ENCODE measurements around the gene PPARD.

DNA sequence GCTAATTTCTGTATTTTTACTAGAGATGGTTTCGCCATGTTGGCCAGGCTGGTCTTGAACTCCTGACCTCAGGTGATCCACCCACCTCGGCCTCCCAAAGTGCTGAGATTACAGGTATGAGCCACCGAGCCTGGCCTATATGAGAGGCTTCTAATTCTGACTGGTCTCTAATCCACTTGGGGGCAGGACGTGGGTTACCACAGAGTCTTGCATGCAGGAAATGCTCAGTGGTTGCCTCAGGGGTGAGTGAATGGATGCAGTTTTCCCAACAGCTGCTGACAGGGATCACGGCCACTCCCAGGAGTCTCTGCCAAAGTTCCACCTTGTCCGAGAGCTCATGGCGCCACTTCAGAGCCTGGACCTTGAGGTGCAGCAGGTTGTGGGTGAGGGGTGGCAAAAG is 103.3 kb downstream of the PPARD start:
- TF ChIP-seq, protein P1, sequence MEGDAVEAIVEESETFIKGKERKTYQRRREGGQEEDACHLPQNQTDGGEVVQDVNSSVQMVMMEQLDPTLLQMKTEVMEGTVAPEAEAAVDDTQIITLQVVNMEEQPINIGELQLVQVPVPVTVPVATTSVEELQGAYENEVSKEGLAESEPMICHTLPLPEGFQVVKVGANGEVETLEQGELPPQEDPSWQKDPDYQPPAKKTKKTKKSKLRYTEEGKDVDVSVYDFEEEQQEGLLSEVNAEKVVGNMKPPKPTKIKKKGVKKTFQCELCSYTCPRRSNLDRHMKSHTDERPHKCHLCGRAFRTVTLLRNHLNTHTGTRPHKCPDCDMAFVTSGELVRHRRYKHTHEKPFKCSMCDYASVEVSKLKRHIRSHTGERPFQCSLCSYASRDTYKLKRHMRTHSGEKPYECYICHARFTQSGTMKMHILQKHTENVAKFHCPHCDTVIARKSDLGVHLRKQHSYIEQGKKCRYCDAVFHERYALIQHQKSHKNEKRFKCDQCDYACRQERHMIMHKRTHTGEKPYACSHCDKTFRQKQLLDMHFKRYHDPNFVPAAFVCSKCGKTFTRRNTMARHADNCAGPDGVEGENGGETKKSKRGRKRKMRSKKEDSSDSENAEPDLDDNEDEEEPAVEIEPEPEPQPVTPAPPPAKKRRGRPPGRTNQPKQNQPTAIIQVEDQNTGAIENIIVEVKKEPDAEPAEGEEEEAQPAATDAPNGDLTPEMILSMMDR (IDR thresholded peaks at IDR 0.05) = no peak
- TF ChIP-seq POLR2A (IDR thresholded peaks at IDR 0.05) = no peak
